HUES64 (cell line): ENCODE results near the gene SUN1.
A peak's percentile ranks its signal among the peaks of the same experiment; 100 is the strongest.

Experiments used
- H3K27ac ChIP-seq: 2 replicates; pipeline ENCODE4 v1.7.0; 2013; ENCODE audit warnings: low read depth, low read length, inconsistent platforms
- H3K27me3 ChIP-seq: 2 replicates; pipeline ENCODE4 v1.6.1; 2013; ENCODE audit warnings: mild to moderate bottlenecking, low read length; ENCODE audit not compliant: insufficient read depth
- H3K36me3 ChIP-seq: 2 replicates; pipeline ENCODE4 v1.6.1; 2013; ENCODE audit warnings: mild to moderate bottlenecking, low read length; ENCODE audit not compliant: insufficient read depth
- H3K4me1 ChIP-seq: 2 replicates; pipeline ENCODE4 v1.6.1; 2013; ENCODE audit warnings: mild to moderate bottlenecking, low read length, moderate library complexity; ENCODE audit not compliant: insufficient read depth
- H3K4me3 ChIP-seq: 2 replicates; pipeline ENCODE4 v1.5.1; 2013; ENCODE audit warnings: mild to moderate bottlenecking, low read length, moderate library complexity
- H3K9ac ChIP-seq: 2 replicates; pipeline ENCODE4 v1.6.1; 2013; ENCODE audit warnings: mild to moderate bottlenecking, low read depth, low read length
- H3K9me3 ChIP-seq: 2 replicates; pipeline ENCODE4 v1.6.1; 2013; ENCODE audit warnings: low read depth, low read length; ENCODE audit not compliant: insufficient read depth
- WGBS: fragments of 150-250, 120-280 bp; methylation state at CpG from one replicate; pipeline ENCODE4 v1.1.7; 2013; ENCODE audit warnings: missing lambda C conversion rate; 5-methylcytosine and 5-hydroxymethylcytosine counted together

Gene SUN1

DNA sequence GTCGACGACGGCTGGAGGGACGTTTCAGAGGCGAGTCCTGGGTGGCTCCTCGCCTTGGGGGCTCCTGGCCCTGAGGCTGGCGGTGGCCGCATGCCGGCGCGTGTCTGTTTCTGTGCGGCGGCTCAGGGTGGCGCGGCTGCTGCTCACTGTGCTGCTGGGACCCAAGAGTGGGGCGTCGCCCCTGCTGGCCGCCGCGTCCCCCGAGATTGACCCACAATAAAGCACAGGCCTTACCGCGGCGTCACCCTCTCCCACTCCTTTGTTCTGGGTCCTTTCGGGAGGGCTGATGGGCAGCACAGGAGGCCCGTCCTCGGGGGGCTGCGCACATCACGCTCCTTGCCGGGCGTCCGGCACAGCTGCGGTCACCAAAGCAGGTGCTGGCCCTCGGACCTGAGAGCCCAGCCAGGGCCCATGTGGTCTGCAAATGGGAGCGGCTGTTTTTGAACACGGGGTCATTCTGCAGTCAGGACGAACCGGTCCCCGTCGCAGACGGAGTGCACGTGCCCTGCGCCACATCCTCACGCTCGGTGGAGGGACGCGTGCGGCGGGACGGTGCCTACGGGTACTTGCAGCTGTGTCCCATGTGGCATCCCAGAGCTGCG, 63.3 kb downstream of the SUN1 start:
- Histone ChIP-seq H3K27me3 (no peaks in the 10 kb centered on the region), H3K4me1 (no peaks in the 10 kb centered on the region), H3K9me3 (no peaks in the 10 kb centered on the region), H3K36me3 (peaks cover 61% of the 10 kb centered on the region), H3K27ac (no peak overlapping the region), H3K4me3 (no peak overlapping the region), H3K9ac (no peak overlapping the region)
- 96% methylated on average over 52 of the region's 52 CpGs for WGBS

DNA sequence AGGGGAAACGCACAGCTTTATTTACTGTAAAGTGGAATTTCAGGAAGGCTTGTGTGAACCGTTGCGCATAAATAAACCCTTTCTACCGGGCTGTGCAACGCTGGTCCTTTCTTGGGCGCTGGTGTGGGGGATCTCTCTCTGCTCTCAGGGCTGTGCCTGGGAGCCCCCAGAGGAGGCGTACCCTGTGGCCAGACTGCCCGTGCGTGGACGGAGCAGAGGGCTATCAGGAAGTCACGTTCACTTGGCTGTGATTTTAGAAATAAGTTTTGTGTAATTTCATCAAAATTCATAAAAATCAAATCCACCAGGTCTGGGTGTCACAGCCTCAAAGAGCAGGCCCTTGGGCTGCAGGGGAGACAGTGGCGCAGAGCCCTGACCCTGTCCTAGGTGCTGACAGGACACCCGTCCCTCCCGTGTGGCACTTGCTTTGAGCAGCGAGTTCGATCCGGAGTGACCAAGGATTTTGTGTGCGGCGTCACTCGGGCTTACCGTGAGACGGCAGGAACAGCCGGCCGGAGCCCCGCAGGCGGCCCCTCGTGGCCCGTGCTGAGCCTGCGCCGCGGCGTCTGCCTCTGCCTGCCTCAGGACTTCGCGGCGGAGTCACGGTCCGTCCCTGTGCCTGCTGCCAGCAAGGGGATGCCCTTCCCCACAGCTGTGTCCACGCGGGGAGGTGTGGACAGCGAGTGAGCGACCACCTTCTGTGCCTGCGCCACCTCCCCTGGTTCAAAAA, 64.2 kb downstream of the SUN1 start:
- no peak overlapping the region for H3K4me3 ChIP-seq
- no peaks in the 10 kb centered on the region for H3K9me3 ChIP-seq
- WGBS: 95% methylated on average over 42 of the region's 42 CpGs
- no peaks in the 10 kb centered on the region for H3K4me1 ChIP-seq
- peaks cover 52% of the 10 kb centered on the region for H3K36me3 ChIP-seq
- no peaks in the 10 kb centered on the region for H3K27me3 ChIP-seq
- H3K9ac ChIP-seq: no peak overlapping the region
- H3K27ac ChIP-seq: no peak overlapping the region

DNA sequence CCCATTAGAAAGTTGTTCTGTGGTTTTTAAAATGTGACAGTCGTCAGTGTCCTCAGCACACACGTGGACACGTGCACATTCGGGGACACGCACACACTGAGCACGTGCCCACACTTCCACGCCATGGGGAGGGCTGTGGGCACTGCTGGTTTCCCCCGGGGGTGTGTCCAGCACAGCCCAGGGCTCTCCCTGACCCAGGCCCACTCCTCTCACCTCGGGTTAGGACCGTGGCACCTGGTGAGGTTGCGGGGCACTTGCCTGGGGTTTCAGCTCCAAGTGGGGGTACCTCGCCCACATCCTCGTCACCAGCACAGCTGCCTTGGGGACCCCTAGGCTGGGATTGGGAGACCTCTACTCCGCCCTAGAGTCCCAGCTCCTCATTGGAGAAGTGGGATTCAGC, 64.8 kb downstream of the SUN1 start:
- H3K27me3 ChIP-seq: no peaks in the 10 kb centered on the region
- no peak overlapping the region for H3K4me3 ChIP-seq
- WGBS: 95% methylated on average over 14 of the region's 14 CpGs
- H3K9me3 ChIP-seq: no peaks in the 10 kb centered on the region
- H3K4me1 ChIP-seq: no peaks in the 10 kb centered on the region
- H3K27ac ChIP-seq: no peak overlapping the region
- H3K36me3 ChIP-seq: peaks cover 46% of the 10 kb centered on the region
- no peak overlapping the region for H3K9ac ChIP-seq

DNA sequence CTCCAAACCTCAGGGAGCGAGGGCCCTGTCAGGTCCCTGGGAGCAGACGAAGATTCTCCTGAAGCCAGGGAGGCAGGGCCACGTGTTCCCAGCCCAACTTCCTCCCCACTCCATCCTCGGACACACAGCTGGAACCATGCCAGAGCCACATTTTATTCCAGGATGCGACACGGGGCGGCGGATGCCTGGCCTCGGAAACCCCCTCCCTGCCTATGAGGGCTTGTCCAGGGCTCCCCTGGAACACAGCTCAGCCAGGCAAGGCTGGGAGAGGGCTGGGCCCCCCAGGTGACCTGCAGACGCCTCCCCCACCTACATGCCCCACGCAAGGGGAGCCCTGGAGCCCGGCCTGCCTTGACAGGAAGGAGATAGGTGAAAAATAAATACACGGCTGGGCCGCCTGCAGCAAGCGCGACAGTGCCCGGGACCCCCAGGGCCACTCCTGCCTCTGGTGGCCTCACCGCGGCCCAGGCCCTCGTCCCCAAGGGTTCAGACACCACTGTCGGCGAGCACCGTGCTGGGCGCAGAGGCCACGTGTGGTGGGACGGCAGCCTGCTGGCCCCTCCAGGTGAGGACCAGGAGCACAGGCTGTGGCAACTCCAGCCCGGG, 65.6 kb downstream of the SUN1 start:
- Histone ChIP-seq H3K27me3 (no peaks in the 10 kb centered on the region), H3K9ac (no peak overlapping the region), H3K4me1 (no peaks in the 10 kb centered on the region), H3K36me3 (peaks cover 41% of the 10 kb centered on the region), H3K27ac (no peak overlapping the region), H3K4me3 (no peak overlapping the region), H3K9me3 (no peaks in the 10 kb centered on the region)
- WGBS: 92% methylated on average over 26 of the region's 27 CpGs

DNA sequence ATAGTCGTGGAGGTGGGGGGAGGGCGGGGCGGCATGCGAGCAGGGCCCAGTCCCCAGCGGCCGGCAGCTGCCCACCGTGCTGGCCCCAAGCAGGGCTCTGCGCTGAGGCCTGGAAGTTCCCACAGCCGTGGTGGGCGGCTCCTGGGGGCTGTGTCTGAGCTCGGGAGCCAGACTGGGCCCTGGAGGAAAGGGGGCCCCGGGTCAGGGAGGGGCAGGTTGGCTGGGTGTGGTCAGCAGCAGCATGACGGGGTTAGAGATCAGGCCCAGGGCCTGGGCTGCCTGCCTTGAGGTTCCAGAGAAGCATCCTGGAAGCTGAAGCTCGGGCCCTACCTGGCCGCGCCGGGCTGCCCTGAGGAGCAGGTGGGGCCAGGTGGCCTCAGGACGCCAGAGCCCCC, 66.2 kb downstream of the SUN1 start:
- Histone ChIP-seq H3K9ac (no peak overlapping the region), H3K9me3 (no peaks in the 10 kb centered on the region), H3K36me3 (peaks cover 38% of the 10 kb centered on the region), H3K4me3 (no peak overlapping the region), H3K27ac (no peak overlapping the region), H3K27me3 (no peaks in the 10 kb centered on the region), H3K4me1 (no peaks in the 10 kb centered on the region)
- WGBS: 88% methylated on average over 18 of the region's 18 CpGs

DNA sequence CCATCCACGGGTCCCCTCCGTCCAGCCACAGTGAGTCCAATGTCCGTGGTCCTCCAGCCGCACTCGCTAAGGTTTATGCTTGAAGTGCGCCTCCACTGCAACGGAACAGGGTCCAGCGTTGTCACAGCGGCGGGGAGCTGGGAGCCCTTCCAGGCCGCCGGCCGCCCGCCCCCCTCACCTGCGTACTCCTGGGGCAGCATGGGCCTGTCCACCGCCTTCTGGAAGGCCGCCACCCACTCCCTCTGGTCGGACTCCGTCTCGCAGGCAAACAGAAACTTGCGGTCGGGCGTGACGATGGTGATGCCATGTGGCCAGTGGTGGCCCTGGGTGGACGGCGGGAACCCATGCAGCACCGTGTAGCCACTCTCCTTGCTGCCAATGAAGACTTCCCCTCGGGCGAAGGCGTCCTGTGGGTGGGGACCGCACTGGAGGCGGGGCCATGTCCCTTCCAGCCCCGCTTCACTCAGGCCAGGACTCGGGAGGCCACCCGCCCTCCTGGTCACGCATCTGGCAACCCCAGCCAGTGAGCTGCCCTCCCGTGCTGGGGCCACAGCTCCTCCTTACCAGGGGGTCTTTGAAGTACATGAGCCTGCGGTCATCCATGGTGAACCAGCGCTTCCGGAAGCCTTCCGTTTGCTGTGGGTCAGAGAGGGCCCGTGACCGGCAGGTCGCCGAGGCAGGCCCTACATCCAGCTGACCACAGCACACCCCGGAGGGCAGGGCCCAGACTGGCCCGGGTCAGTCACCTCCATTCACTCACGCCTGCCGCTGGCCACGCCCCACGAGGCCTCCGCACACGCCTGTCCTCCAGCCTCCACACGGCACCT, 66.8 kb downstream of the SUN1 start:
- no peak overlapping the region for H3K9ac ChIP-seq
- H3K9me3 ChIP-seq: no peaks in the 10 kb centered on the region
- H3K27ac ChIP-seq: no peak overlapping the region
- H3K27me3 ChIP-seq: peaks cover 3% of the 10 kb centered on the region; the same call in 1 of the 2 replicates
- H3K4me1 ChIP-seq: no peaks in the 10 kb centered on the region
- no peak overlapping the region for H3K4me3 ChIP-seq
- WGBS: 87% methylated on average over 54 of the region's 54 CpGs
- H3K36me3 ChIP-seq: peaks cover 32% of the 10 kb centered on the region

DNA sequence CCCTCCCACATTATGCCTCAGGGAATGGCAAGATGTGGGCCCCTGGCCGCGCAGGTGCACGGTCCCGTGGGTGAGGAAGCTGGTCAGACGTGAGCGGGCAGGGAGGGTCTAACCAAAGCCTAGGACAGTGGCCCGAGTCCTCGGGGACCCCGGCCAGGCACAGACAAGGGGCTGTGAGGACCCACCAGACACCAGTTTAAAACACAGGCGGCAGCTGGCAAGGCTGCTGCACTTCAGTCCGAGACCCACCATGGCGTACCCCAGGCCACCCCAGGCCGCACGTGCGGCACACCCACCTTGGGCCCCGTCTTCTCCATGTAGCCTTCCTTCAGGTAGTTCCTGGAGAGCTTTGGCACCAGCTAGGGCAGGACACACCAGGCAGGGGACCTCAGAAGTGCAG, 67.5 kb downstream of the SUN1 start:
- Histone ChIP-seq H3K27ac (no peak overlapping the region), H3K9ac (no peak overlapping the region), H3K36me3 (peaks cover 25% of the 10 kb centered on the region), H3K4me1 (no peaks in the 10 kb centered on the region), H3K9me3 (no peaks in the 10 kb centered on the region), H3K27me3 (peaks cover 10% of the 10 kb centered on the region), H3K4me3 (no peak overlapping the region)
- 93% methylated on average over 16 of the region's 16 CpGs for WGBS

DNA sequence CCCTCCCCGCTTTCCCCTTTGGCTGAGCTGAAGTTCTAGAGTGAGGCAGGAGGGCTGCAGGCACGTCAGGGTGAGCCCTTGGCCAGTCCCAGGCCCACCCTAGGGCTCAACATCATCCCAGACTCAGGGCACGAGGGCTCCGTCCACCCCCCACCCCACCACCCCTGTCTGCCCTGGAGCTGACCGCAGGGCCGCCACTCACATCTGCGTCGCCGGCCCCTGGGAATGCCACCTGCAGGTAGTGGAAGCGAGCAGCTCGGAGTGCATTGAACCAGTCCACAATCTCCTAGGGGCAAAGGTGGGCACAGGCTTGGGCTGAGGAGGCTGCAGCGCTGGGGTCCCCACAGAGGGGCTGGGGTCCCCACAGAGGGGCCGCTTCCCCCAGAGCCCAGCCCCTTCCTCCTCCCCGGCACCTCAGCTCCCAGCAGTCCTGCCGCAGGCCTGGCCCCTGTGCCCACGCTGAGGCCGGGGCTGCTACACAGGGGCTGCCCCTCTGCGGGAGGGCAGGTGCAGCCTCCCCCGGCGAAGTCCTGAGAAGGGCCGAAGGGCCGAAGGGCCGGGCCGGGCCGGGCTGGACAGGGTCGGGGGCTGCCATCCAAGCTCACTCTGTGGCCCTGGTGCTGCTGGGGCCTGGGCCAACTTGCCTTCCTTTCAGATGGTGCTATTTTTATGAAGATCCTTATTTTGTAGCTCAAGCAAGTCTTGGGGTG, 68.2 kb downstream of the SUN1 start:
- Histone ChIP-seq H3K4me1 (no peaks in the 10 kb centered on the region), H3K9me3 (no peaks in the 10 kb centered on the region), H3K9ac (no peak overlapping the region), H3K4me3 (no peak overlapping the region), H3K27me3 (peaks cover 16% of the 10 kb centered on the region), H3K36me3 (peaks cover 19% of the 10 kb centered on the region), H3K27ac (no peak overlapping the region)
- 85% methylated on average over 26 of the region's 26 CpGs for WGBS

DNA sequence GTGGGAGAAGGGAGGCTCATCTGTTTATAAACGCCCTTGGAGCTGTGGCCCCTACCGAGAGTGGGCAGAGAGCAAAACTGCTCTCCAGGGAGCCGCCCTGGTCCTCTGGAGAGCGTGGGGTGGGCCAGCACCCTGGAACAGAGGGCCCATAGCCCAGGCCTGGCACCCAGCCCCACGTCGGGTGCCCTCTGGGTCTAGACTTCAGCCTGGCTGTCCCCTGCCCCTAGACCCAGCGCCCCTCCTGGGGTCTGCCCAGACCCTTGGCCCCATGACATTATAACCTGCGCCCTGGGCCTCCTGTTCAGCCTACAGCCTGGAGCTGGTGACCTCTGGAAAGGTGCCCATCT, 68.7 kb downstream of the SUN1 start:
- WGBS: 89% methylated on average over 8 of the region's 8 CpGs

DNA sequence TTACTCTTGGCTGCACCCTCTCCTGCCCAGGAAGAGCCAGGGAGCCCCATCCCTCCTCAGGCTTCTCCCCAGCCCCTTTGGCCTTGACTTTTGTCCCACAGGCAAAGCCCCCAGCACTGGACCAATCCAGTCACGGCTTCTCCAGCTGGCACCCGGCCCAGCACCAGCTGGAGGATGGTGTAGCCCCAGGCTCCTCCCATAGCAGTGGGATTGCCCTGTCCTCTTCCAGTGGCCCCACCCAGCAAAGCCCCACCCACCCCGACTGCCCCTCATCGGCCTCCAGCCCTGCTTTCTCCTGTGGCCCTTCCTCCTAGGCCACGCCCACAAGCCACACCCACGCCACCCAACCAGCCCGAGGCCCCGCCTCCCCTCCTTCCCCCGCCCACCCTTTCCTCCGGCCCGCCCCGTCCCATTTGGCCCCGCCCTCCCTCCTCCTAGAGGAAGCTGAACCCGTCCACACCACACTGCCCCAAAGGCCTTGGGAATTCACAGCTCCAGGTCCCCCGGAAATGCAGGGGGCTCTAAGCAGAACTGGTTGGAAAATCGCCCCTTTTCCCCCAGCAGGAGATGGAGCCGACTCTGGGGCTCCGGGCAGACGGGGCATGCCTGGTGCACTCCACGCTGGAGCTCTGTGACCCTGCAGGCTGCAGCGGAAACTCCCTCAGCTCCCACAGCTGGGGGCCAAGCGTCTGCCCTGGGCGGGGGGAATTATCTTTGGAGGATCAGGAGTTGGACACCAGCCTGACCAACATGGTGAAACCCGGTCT, 69.3 kb downstream of the SUN1 start:
- no peak overlapping the region for H3K27ac ChIP-seq
- H3K36me3 ChIP-seq: peaks cover 8% of the 10 kb centered on the region
- no peaks in the 10 kb centered on the region for H3K4me1 ChIP-seq
- H3K9me3 ChIP-seq: no peaks in the 10 kb centered on the region
- H3K27me3 ChIP-seq: peaks cover 19% of the 10 kb centered on the region
- no peak overlapping the region for H3K9ac ChIP-seq
- WGBS: 15% methylated on average over 22 of the region's 24 CpGs
- H3K4me3 ChIP-seq: peak overlapping the region; percentile 42

More for the DNA sequence above, 68.7 kb downstream of the SUN1 start:
- H3K27me3 ChIP-seq: peaks cover 19% of the 10 kb centered on the region
- no peaks in the 10 kb centered on the region for H3K9me3 ChIP-seq
- no peak overlapping the region for H3K4me3 ChIP-seq
- H3K36me3 ChIP-seq: peaks cover 13% of the 10 kb centered on the region
- no peak overlapping the region for H3K9ac ChIP-seq
- no peaks in the 10 kb centered on the region for H3K4me1 ChIP-seq
- H3K27ac ChIP-seq: no peak overlapping the region
